K562 (cell line): ENCODE measurements around the gene TMSB4X.

Experiments used
- CTBP1 ChIP-seq: fragments of 450-650 bp; IDR thresholded peaks from 2 replicates; pipeline ENCODE4 v1.6.1; 2016; ENCODE audit warnings: borderline replicate concordance
- EP300 ChIP-seq: IDR thresholded peaks from 2 replicates; pipeline ENCODE4 v1.6.1; 2012; ENCODE audit warnings: low read length, improper control_type of control experiment
- MAFK ChIP-seq: IDR thresholded peaks from 2 replicates; pipeline ENCODE4 v1.6.1; 2011; ENCODE audit warnings: low read length, improper control_type of control experiment
- POLR2A ChIP-seq: fragments of 450-650 bp; conservative IDR thresholded peaks from 2 replicates; pipeline ENCODE4 v1.6.1; 2016
- POLR2G ChIP-seq: fragments of 200-400 bp; formaldehyde crosslinking; IDR thresholded peaks from 2 replicates; pipeline ENCODE4 v1.6.1; 2017; ENCODE audit warnings: low read depth, mild to moderate bottlenecking, antibody characterized with exemption, low read length, moderate library complexity
- ZBED1 ChIP-seq: IDR thresholded peaks from 2 replicates; pipeline ENCODE4 v1.6.1; 2014
- TF ChIP-seq, protein P1 (sequence below): sonication (generic); formaldehyde crosslinking; IDR thresholded peaks from 2 replicates; pipeline ENCODE4 v1.8.0; 2022; ENCODE audit warnings: mild to moderate bottlenecking, low read depth, missing genetic modification reagents
- TF ChIP-seq, protein P2 (sequence below): sonication (generic); formaldehyde crosslinking; IDR thresholded peaks from 2 replicates; pipeline ENCODE4 v1.8.0; 2022; ENCODE audit warnings: mild to moderate bottlenecking, missing genetic modification reagents
- TF ChIP-seq, protein P3 (sequence below), 3 experiments: IDR thresholded peaks in 2 of 3; conservative IDR thresholded peaks in 1 of 3; 2 replicates each; pipeline ENCODE4 v1.5.1; 2011 to 2012; ENCODE audit warnings: low read length in 3 of 3, mild to moderate bottlenecking in 3 of 3, control low read depth in 2 of 3, improper control_type of control experiment in 1 of 3, inconsistent platforms in 1 of 3, low read depth in 1 of 3, mixed read lengths in 1 of 3, moderate library complexity in 1 of 3; ENCODE audit not compliant: insufficient read depth in 2 of 3
- TF ChIP-seq, protein P4 (sequence below), 2 experiments: fragments of 450-650 bp in 1 of 2; sonication (generic) in 1 of 2; formaldehyde crosslinking; conservative IDR thresholded peaks; 2 replicates each; pipeline versions ENCODE4 v1.4.0 to v1.8.1; 2020 to 2022; ENCODE audit warnings: mild to moderate bottlenecking in 1 of 2, missing genetic modification reagents in 1 of 2

DNA sequence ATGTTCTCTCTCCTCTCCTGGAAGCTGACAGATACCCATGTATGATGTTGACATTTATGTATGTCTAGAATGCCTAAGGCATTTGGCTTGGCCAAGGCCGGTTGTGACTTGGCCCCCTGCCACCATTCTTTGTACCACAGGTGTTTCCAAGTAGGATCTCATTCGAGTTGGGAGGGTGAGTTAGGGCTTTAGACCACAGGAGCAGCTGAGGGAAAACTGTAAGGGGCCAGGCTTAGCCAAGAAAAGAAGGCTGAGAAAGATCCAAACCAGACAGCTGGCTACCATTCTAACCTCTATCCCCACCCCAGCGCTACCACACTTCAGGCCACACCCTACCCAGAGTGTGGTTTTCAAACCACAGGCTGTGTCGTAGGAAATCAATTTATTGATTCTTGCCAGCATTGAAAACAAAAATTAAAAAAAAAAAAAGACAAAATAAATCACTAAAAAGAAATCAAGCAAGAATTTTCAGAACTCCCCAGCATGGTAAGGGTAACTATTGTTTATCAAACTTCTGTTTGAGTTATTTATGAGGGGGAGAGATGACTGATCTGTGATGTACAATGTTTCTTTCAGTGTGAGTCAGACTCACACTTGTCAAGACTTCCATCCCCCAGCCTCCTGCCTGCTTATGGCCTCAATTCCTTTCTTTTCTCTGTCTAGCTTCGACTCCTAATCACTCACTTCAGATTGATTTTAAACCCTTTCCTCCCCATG lies 9.9 kb downstream of the TMSB4X start:
- TF ChIP-seq POLR2G: no peak
- no peak for TF ChIP-seq MAFK
- TF ChIP-seq EP300: peak; percentile 55; the same call in 1 of the 2 replicates
- TF ChIP-seq ZBED1: no peak
- no peak for TF ChIP-seq CTBP1
- TF ChIP-seq, protein P1, sequence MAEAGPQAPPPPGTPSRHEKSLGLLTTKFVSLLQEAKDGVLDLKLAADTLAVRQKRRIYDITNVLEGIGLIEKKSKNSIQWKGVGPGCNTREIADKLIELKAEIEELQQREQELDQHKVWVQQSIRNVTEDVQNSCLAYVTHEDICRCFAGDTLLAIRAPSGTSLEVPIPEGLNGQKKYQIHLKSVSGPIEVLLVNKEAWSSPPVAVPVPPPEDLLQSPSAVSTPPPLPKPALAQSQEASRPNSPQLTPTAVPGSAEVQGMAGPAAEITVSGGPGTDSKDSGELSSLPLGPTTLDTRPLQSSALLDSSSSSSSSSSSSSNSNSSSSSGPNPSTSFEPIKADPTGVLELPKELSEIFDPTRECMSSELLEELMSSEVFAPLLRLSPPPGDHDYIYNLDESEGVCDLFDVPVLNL: no peak
- TF ChIP-seq, protein P2, sequence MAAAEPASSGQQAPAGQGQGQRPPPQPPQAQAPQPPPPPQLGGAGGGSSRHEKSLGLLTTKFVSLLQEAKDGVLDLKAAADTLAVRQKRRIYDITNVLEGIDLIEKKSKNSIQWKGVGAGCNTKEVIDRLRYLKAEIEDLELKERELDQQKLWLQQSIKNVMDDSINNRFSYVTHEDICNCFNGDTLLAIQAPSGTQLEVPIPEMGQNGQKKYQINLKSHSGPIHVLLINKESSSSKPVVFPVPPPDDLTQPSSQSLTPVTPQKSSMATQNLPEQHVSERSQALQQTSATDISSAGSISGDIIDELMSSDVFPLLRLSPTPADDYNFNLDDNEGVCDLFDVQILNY: no peak
- TF ChIP-seq, protein P3, sequence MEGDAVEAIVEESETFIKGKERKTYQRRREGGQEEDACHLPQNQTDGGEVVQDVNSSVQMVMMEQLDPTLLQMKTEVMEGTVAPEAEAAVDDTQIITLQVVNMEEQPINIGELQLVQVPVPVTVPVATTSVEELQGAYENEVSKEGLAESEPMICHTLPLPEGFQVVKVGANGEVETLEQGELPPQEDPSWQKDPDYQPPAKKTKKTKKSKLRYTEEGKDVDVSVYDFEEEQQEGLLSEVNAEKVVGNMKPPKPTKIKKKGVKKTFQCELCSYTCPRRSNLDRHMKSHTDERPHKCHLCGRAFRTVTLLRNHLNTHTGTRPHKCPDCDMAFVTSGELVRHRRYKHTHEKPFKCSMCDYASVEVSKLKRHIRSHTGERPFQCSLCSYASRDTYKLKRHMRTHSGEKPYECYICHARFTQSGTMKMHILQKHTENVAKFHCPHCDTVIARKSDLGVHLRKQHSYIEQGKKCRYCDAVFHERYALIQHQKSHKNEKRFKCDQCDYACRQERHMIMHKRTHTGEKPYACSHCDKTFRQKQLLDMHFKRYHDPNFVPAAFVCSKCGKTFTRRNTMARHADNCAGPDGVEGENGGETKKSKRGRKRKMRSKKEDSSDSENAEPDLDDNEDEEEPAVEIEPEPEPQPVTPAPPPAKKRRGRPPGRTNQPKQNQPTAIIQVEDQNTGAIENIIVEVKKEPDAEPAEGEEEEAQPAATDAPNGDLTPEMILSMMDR (IDR thresholded peaks at IDR 0.05 in 2 of 3, conservative IDR thresholded peaks at IDR 0.05 in 1 of 3; ENCODE audit: insufficient read depth in 2 of 3, low read depth in 1 of 3, low read length in 3 of 3): no peak
- TF ChIP-seq, protein P4, sequence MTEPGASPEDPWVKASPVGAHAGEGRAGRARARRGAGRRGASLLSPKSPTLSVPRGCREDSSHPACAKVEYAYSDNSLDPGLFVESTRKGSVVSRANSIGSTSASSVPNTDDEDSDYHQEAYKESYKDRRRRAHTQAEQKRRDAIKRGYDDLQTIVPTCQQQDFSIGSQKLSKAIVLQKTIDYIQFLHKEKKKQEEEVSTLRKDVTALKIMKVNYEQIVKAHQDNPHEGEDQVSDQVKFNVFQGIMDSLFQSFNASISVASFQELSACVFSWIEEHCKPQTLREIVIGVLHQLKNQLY (CRISPR knock-in tag; conservative IDR thresholded peaks at IDR 0.05): no peak
- no peak for TF ChIP-seq POLR2A
